Mucosa of descending colon (tissue), 3 donors: ENCODE measurements around the gene TJP3. TPM values are rescaled to one million over a fixed set of nuclear protein-coding genes. Genes with fewer than 3 reads are reported as not detected.

Source experiments
- ATAC-seq: fragments of 200-7000 bp; cut with Tn5 transposase; one replicate; pipeline ENCODE4 v1.9.1; 2020; ENCODE audit warnings: mild to moderate bottlenecking, moderate library complexity
- DNase-seq, 3 donors: peaks; one replicate each; pipeline ENCODE4 v3.0.0-alpha.2; 2020
- H3K36me3 ChIP-seq: fragments of 200-600 bp; one replicate; pipeline ENCODE4 v1.8.0; 2021; ENCODE audit warnings: low read depth, mild to moderate bottlenecking
- H3K4me1 ChIP-seq: fragments of 200-600 bp; one replicate; pipeline ENCODE4 v1.8.0; 2021; ENCODE audit warnings: low read depth, mild to moderate bottlenecking
- H3K4me3 ChIP-seq: fragments of 200-600 bp; one replicate; pipeline ENCODE4 v1.8.0; 2021; ENCODE audit warnings: mild to moderate bottlenecking
- H3K9me3 ChIP-seq: fragments of 200-600 bp; one replicate; pipeline ENCODE4 v1.8.0; 2021; ENCODE audit warnings: mild to moderate bottlenecking
- CTCF ChIP-seq: fragments of 200-600 bp; IDR thresholded peaks from one replicate; pipeline ENCODE4 v1.8.0; 2022; ENCODE audit warnings: antibody characterized with exemption, mild to moderate bottlenecking
- intact Hi-C, 2 donors: fragments of 100-400 bp; cut with DNase I in 1 of 2; cut with micrococcal nuclease in 1 of 2; formaldehyde crosslinking; loops; one replicate each; pipeline versions ENCODE4 v1.11.0 to v1.11.1; 2022; cut with DNase I, micrococcal nuclease
- long read RNA-seq, 2 donors: library from polyadenylated mRNA; unstranded; transcript quantifications; one replicate each; pipeline ENCODE4 v2.0.0, GENCODE V29; 2019 to 2021
- total RNA-seq, 3 donors: library from RNA; stranded (reverse); fragmentation: NEBNext Ultra II Directional in 2 of 3; extraction: Animal tissue kit (Norgen Biotek cat#: 25700) in 2 of 3; gene quantifications; one replicate each; pipeline versions ENCODE4 v1.2.1 to v1.2.4, GENCODE V29; 2021 to 2023
- donor health status: DM: no; HTN: no; CAD: no; lungs with moderate emphysema.
- donor health status: DM: no; HTN: no; CAD: no.
- donor health status: DM: no; HTN: yes; CAD: no.

TJP3 gene
- 100 to 1,000 TPM; 167 to 357 (median 285) TPM for total RNA-seq
- long read RNA-seq, donor 1, transcript TJP3-207 (21 exons, 3,068 nt) = minor isoform, 98 of 301 reads
- long read RNA-seq, donor 1, transcript TJP3-202 (21 exons, 3,350 nt) = major isoform, 107 of 301 reads
- long read RNA-seq, donor 1, partial matches to known transcripts = 65 of 301 reads
- long read RNA-seq, donor 1, other reads (novel, unspliced or antisense) = 28 of 301 reads
- long read RNA-seq, donor 2, transcript TJP3-202 (21 exons, 3,350 nt) = major isoform, 57 of 149 reads
- long read RNA-seq, donor 2, transcript TJP3-207 (21 exons, 3,068 nt) = minor isoform, 31 of 149 reads
- long read RNA-seq, donor 2, partial matches to known transcripts = 35 of 149 reads
- long read RNA-seq, donor 2, other reads (novel, unspliced or antisense) = 26 of 149 reads

- ATAC-seq (peak; percentile 78), DNase-seq (peak; percentile 89 to 90 (median 90))
- Histone ChIP-seq H3K9me3 (no peaks in the 10 kb centered on the region), H3K4me3 (peak within 1 kb of the TSS; percentile 18), H3K36me3 (no peaks in the 10 kb centered on the region), H3K4me1 (peaks cover 19% of the 10 kb centered on the region)
- no peak for TF ChIP-seq CTCF
- intact Hi-C loops = no loop called here
Measured at GRCh38 chr19:3708207-3708931, at the start of gene TJP3. TSS of gene TJP3 (plus strand) at chr19:3708384. CDS start at chr19:3728433, 20,049 bp downstream.

- no peaks in the 10 kb centered on the region for H3K36me3 ChIP-seq
- no peak for TF ChIP-seq CTCF
- intact Hi-C loops = no loop called here
- H3K4me1 ChIP-seq = no peaks in the 10 kb centered on the region
- no peak overlapping the region for H3K4me3 ChIP-seq
- DNase-seq = no peak
- no peak for ATAC-seq
- H3K9me3 ChIP-seq = no peaks in the 10 kb centered on the region
Measured at GRCh38 chr19:3658870-3659745, 49.1 kb upstream of the TJP3 start.

GRCh38 chr19:3659746-3660112, 48.5 kb upstream of the TJP3 start:
- no peak for DNase-seq
- TF ChIP-seq CTCF = no peak
- ATAC-seq = no peak
- H3K4me3 ChIP-seq = no peak overlapping the region
- H3K36me3 ChIP-seq = no peaks in the 10 kb centered on the region
- H3K9me3 ChIP-seq = no peaks in the 10 kb centered on the region
- intact Hi-C loops = no loop called here
- no peaks in the 10 kb centered on the region for H3K4me1 ChIP-seq

GRCh38 chr19:3660493-3661219, 47.5 kb upstream of the TJP3 start:
- no peak for DNase-seq
- H3K9me3 ChIP-seq = no peaks in the 10 kb centered on the region
- H3K36me3 ChIP-seq = no peaks in the 10 kb centered on the region
- intact Hi-C loops = no loop called here
- no peak overlapping the region for H3K4me3 ChIP-seq
- no peak for ATAC-seq
- TF ChIP-seq CTCF = no peak
- no peaks in the 10 kb centered on the region for H3K4me1 ChIP-seq
